Skin epidermis (tissue), 12 donors: Measurements from ENCODE around the gene GSG1L.

ENCODE experiments used
- H3K27ac ChIP-seq, 21 experiments: fragments of 200-600 bp; sonication (generic) in 11 of 21; one replicate each; pipeline ENCODE4 v1.5.0; 2020; ENCODE audit warnings: mild to moderate bottlenecking in 3 of 21, inconsistent platforms in 2 of 21, moderate library complexity in 2 of 21
- H3K4me3 ChIP-seq, 7 experiments: fragments of 200-600 bp; sonication (generic) in 2 of 7; one replicate each; pipeline ENCODE4 v1.5.0; 2020; ENCODE audit warnings: inconsistent platforms in 2 of 7, mild to moderate bottlenecking in 2 of 7, moderate library complexity in 1 of 7

GSG1L gene

GRCh38 chr16:27771201-27771910 lies 292.2 kb downstream of the GSG1L start:
- Histone ChIP-seq H3K27ac (no peak overlapping the region), H3K4me3 (no peak overlapping the region)

- Histone ChIP-seq H3K27ac (no peak overlapping the region), H3K4me3 (no peak overlapping the region)
Observed at GRCh38 chr16:27770271-27771196, 293.0 kb downstream of the GSG1L start.

- Histone ChIP-seq H3K27ac (no peak overlapping the region), H3K4me3 (no peak overlapping the region)
Observed at GRCh38 chr16:27769561-27770255, 293.8 kb downstream of the GSG1L start.

GRCh38 chr16:27768651-27769272 lies 294.8 kb downstream of the GSG1L start:
- no peak overlapping the region for H3K27ac ChIP-seq
- no peak overlapping the region for H3K4me3 ChIP-seq

- Histone ChIP-seq H3K4me3 (no peak overlapping the region), H3K27ac (no peak overlapping the region)
Observed at GRCh38 chr16:27767971-27768591, 295.4 kb downstream of the GSG1L start.

- Histone ChIP-seq H3K27ac (no peak overlapping the region), H3K4me3 (no peak overlapping the region)
Observed at GRCh38 chr16:27767081-27767480, 296.4 kb downstream of the GSG1L start.

- Histone ChIP-seq H3K4me3 (no peak overlapping the region), H3K27ac (no peak overlapping the region)
Observed at GRCh38 chr16:27766236-27766925, 297.1 kb downstream of the GSG1L start.

GRCh38 chr16:27764869-27765675 lies 298.4 kb downstream of the GSG1L start:
- Histone ChIP-seq H3K4me3 (no peak overlapping the region), H3K27ac (no peak overlapping the region)

GRCh38 chr16:27764427-27764826 lies 299.1 kb downstream of the GSG1L start:
- Histone ChIP-seq H3K4me3 (no peak overlapping the region), H3K27ac (no peak overlapping the region)

GRCh38 chr16:27762441-27762840 lies 301.1 kb downstream of the GSG1L start:
- H3K4me3 ChIP-seq = no peak overlapping the region
- no peak overlapping the region for H3K27ac ChIP-seq

- Histone ChIP-seq H3K27ac (no peak overlapping the region), H3K4me3 (no peak overlapping the region)
Observed at GRCh38 chr16:27761816-27762215, 301.7 kb downstream of the GSG1L start.

GRCh38 chr16:27760789-27761176 lies 302.7 kb downstream of the GSG1L start:
- H3K4me3 ChIP-seq = no peak overlapping the region
- no peak overlapping the region for H3K27ac ChIP-seq

GRCh38 chr16:27759967-27760788 lies 303.3 kb downstream of the GSG1L start:
- H3K4me3 ChIP-seq = no peak overlapping the region
- H3K27ac ChIP-seq = no peak overlapping the region

GRCh38 chr16:27759301-27759871 lies 304.1 kb downstream of the GSG1L start:
- H3K27ac ChIP-seq = peak overlapping the region in 1 of 21 experiments; percentile 14
- no peak overlapping the region for H3K4me3 ChIP-seq

GRCh38 chr16:27758544-27758943 lies 305.0 kb downstream of the GSG1L start:
- H3K27ac ChIP-seq = no peak overlapping the region
- no peak overlapping the region for H3K4me3 ChIP-seq

GRCh38 chr16:27756206-27756970 lies 307.1 kb downstream of the GSG1L start:
- no peak overlapping the region for H3K4me3 ChIP-seq
- H3K27ac ChIP-seq = no peak overlapping the region
